GM12865 (cell line): ENCODE measurements around the gene MYH14.

Experiments used
- DNase-seq: peaks from one replicate; pipeline ENCODE4 v3.0.0; 2010; ENCODE audit warnings: low read depth
- H3K4me3 ChIP-seq: 2 replicates; pipeline ENCODE4 v1.5.1; 2011; ENCODE audit warnings: mild to moderate bottlenecking, low read depth, low read length, control low read depth
- TF ChIP-seq, protein P1 (sequence below): IDR thresholded peaks from 2 replicates; pipeline ENCODE4 v1.5.1; 2011; ENCODE audit warnings: low read length, control low read depth, low read depth, inconsistent platforms; ENCODE audit not compliant: insufficient read depth; ENCODE audit errors: missing control alignments

The MYH14 gene

GRCh38 chr19:50178320-50178719, 25.1 kb upstream of the MYH14 start:
- peak; percentile 72 for DNase-seq
- TF ChIP-seq, protein P1, sequence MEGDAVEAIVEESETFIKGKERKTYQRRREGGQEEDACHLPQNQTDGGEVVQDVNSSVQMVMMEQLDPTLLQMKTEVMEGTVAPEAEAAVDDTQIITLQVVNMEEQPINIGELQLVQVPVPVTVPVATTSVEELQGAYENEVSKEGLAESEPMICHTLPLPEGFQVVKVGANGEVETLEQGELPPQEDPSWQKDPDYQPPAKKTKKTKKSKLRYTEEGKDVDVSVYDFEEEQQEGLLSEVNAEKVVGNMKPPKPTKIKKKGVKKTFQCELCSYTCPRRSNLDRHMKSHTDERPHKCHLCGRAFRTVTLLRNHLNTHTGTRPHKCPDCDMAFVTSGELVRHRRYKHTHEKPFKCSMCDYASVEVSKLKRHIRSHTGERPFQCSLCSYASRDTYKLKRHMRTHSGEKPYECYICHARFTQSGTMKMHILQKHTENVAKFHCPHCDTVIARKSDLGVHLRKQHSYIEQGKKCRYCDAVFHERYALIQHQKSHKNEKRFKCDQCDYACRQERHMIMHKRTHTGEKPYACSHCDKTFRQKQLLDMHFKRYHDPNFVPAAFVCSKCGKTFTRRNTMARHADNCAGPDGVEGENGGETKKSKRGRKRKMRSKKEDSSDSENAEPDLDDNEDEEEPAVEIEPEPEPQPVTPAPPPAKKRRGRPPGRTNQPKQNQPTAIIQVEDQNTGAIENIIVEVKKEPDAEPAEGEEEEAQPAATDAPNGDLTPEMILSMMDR: no peak
- H3K4me3 ChIP-seq: peak overlapping the region; percentile 47

DNA sequence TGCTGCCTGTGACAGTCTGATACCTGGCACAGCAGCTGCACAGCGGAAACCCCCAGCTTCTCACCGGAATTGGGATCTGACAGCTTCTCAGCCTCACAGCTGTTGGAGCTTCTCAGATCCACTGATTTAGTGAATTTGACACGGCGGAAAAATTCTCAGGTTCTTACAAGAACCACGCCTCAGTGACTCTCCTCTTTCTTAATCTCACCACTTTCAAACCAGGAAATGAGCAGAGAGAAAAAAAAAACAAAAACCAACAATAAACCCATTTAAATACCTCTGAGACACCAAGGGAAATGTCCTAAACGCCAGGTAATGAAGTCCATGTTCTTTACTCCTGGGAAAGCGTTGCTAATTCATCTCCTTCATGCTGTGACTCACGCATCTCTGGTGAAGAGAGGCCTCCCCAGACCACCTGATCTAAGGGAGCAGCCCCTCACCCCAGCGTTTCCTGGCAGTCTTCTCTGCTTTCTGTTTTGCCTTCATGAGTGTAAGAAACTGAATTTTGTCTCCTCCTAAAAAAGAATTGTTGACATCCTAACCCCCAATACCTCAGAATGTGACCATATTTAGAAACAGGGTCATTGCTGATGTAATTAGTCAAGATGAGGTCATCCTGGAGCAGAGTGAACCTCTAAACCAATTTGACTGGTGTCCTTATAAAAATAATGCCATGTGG, 24.4 kb upstream of the MYH14 start:
- TF ChIP-seq, protein P1: no peak
- H3K4me3 ChIP-seq: peak overlapping the region; percentile 47
- peak; percentile 89 for DNase-seq

DNA sequence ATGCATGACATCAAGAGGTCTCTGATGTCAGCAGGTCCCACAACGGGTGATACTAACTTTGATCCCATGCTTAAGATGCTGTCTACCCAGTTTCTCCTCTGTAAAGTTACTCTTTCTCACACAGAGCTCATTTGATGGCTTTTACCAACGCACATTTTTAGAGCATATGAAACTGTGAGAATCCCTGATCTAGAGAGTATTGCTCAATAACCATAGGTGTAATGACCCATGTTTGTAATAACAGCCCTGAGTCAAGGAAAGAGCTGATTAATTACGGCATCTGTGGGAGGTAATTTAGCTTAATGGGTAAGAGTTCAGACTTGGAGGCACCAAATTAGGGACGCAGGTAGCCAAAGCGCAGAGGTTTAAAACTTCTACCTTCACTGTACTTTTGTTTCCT, 22.3 kb upstream of the MYH14 start:
- TF ChIP-seq, protein P1: no peak
- no peak overlapping the region for H3K4me3 ChIP-seq
- DNase-seq: no peak

DNA sequence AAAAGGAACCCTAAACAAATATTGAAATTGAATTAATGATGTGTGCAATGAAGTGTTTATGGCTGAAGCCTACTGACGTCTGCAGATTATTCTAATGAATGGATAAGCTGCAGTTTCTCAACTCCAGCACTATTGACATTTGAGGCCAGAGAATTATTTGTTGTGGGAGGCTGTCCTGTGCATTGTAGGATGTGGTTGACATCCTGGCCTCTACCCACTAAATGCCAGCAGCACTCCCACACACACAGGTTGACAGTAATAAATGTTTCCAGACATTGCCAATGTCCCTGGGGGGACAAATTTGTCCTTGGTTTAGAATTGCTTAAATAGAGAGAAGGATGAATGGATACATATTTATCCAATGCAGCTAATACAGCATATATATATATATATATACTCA, 19.2 kb upstream of the MYH14 start:
- TF ChIP-seq, protein P1: no peak
- H3K4me3 ChIP-seq: no peak overlapping the region
- DNase-seq: no peak

GRCh38 chr19:50187937-50188336, 15.5 kb upstream of the MYH14 start:
- no peak for DNase-seq
- TF ChIP-seq, protein P1: no peak
- no peak overlapping the region for H3K4me3 ChIP-seq

- H3K4me3 ChIP-seq: no peak overlapping the region
- TF ChIP-seq, protein P1: no peak
- DNase-seq: no peak
Measured at GRCh38 chr19:50189331-50189730, 14.1 kb upstream of the MYH14 start.

- no peak overlapping the region for H3K4me3 ChIP-seq
- TF ChIP-seq, protein P1: no peak
- peak; percentile 54 for DNase-seq
Measured at GRCh38 chr19:50190439-50190891, 13.0 kb upstream of the MYH14 start.
